Activated CD8-positive, alpha-beta memory T cell treated with anti-CD3 and anti-CD28 coated beads for 24 hours (primary cell): ENCODE results near the gene WDR45B.
"Not testable (repeated sequence)": the region's sequence is repeated elsewhere in the genome, so short reads cannot be mapped to it uniquely, and the experiment has no call there.

Experiments used
- DNase-seq: peaks from one replicate; pipeline ENCODE4 v3.0.0-alpha.2; 2020

Gene WDR45B

DNA sequence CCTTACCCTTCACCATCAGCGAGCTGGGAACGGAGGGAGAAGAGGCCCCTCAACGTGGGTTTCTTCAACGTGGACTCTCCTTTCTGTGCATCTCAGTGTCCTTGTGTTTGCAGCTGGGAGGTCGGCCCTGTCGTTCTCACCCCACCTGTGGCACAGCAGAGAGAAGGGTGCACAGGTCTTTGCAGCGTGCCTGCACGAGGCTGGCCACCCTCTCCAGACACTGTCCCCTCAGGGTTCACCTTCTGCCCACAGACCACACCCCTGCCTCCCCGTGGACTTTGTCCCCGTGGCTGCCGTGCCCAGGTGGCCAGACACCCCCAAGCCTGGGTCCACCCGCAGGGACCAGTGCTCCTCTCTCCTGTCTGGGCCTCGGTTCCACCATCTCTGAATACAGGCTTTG, 7.3 kb upstream of the WDR45B start:
- DNase-seq, result no peak

- no peak for DNase-seq
Observed at GRCh38 chr17:82655038-82655479, 6.8 kb upstream of the WDR45B start.

GRCh38 chr17:82654611-82655010, 6.4 kb upstream of the WDR45B start:
- DNase-seq, result not testable (repeated sequence)

GRCh38 chr17:82653651-82654528, 5.6 kb upstream of the WDR45B start:
- no peak for DNase-seq

DNA sequence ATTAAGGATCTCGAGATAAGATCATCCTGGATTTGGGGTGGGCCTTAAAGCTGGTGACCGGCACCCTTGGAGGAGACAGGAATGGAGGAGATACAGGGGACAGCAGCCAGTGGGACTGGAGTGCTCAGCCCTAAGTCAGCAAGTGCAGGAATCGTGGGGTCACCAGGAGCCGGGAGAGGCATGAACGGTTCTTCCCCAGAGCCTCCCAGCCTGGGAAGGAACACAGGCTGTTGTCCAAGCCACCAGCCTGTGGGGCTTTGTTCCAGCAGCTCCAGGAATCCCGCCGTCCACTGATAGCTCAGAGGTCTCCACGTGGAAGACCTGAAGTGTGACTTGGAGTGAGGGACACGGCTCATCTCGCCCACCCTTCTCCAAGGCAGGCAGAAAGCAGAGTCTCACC, 2.5 kb upstream of the WDR45B start:
- DNase-seq, result no peak

DNA sequence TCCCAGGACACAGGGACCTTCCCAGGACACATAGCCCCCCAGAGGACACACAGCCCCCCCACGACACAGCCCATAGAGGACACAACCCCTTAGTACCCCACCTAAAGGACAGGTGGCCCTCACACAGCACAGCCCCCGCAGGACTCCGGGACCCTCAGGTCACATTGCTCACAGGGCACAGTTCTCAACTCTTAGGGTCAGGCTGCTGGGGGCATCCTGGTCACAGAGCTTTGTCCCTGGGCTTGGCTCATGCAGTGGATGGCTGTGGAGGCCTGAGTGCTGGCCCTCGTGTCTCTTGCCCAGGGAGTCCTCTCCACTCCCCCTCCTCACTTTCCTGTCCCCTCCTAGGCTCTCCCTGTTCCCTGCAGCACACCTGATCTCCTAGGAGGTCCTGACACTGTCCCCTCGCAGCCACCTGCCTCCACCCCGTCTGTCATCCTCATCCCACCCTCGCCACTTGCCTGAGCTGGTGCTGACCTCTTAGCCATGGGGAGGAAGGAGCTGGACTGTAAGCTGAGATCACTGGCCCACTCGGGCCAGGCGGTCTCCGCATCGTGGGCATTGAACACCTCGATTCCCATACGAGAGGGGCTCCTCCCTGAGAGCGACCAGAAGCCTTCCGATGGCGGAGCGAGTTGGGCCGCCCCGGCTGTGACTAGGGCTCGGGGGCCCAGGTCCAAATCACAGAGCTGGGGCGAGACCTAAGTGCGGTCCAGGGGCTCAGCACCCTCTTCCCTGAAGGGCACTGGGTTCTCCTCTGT, 1.4 kb upstream of the WDR45B start:
- no peak for DNase-seq

DNA sequence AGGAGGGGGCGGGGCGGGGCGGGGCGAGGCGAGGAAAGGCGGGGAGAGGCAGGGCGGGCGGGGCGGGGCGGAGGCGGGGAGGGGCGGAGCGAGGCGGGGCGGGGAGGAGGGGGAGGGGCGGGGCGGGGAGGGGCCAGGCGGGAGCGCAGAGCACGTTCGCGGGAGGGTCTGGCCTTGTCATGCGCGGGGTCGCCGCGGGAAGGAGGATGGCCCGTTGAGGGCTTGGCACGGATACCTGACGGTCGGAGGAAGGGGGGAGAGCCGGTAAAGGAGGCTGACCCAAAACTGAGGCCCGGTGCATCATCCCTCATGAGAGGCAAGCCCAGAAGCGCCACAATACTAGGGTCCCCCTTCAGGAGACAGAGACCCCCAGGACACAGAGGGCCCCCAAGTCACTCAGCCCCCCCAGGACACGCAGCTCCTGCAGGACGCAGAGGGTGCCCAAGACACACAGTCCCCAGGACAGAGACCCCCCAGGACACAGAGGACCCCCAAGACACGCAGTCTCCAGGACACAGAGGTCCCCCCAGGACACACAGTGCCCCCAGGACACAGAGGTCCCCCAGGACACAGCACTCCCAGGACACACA, 593 bp upstream of the WDR45B start:
- DNase-seq, result peak; percentile 81

GRCh38 chr17:82647593-82648164, 565 bp downstream of the WDR45B start:
- peak; percentile 75 for DNase-seq

- no peak for DNase-seq
Observed at GRCh38 chr17:82645516-82645915, 2.7 kb downstream of the WDR45B start.

GRCh38 chr17:82644148-82644547, 4.1 kb downstream of the WDR45B start:
- DNase-seq, result no peak

GRCh38 chr17:82642022-82642421, 6.2 kb downstream of the WDR45B start:
- no peak for DNase-seq

GRCh38 chr17:82640036-82640435, 8.2 kb downstream of the WDR45B start:
- no peak for DNase-seq

DNA sequence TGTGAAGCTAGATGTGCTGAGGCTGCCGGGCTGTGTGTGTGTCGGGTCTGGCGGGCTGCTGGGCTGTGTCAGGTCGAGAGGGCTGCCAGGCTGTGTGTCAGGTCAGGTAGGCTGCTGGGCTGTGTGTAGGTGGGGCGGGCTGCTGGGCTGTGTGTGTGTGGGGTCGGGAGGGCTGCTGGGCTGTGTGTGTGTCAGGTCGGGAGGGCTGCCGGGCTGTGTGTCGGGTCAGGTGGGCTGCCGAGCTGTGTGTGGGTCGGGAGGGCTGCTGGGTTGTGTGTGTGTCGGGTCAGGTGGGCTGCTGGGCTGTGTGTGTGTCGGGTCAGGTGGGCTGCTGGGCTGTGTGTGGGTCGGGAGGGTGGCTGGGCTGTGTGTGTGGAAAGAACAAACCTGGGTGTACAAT, 8.6 kb downstream of the WDR45B start:
- no peak for DNase-seq

DNA sequence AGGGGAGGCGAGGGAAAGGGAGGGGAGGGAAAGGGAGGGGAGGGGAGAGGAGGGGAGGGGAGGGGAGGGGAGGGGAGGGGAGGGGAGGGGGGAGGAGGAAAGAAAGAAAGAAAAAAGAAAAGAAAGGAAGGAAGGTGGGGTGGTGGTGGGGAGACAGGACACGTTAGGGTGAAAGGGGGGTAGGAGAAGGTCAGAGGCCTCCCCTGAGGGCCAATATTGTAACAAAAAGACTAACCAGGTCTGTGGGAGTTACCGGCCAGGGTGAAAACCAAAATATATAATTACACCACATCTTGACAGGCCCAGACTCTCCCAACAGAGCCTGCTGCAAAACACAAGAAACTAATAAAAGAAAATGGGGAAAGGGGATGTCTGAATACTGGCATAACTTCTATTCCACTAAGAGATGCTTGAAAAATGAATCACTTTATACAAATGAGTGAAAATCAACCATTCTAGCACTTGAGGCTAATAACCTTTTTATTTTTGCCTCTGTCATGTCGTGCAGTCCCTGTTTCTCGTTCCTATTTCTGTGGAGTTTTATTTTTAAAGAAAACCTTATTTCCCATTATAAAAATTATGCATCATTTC, 10.0 kb downstream of the WDR45B start:
- no peak for DNase-seq

- no peak for DNase-seq
Observed at GRCh38 chr17:82636626-82637598, 11.3 kb downstream of the WDR45B start.

GRCh38 chr17:82633343-82633742, 14.9 kb downstream of the WDR45B start:
- DNase-seq, result no peak

GRCh38 chr17:82632451-82632850, 15.8 kb downstream of the WDR45B start:
- no peak for DNase-seq

GRCh38 chr17:82631544-82631943, 16.7 kb downstream of the WDR45B start:
- no peak for DNase-seq

DNA sequence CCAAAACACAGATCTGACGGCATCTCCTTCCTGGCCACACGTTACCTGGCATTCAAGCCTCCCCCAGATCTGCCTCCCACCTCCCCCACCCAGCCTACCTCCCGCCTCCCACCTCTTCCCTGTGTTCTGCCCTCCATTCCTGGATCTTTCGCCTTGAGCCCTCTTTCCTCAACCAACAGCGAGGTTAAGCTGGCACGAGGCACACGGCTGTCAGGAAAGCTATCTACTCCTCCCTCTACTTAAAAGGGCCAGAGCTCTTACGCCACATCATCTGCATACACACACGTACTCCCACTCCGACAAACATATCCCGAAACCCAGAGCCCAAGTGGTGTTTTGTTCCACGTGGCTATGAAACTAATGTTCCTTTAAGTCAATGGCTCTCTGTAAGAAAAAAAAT, 18.0 kb downstream of the WDR45B start:
- no peak for DNase-seq

GRCh38 chr17:82629748-82630147, 18.5 kb downstream of the WDR45B start:
- DNase-seq, result no peak

DNA sequence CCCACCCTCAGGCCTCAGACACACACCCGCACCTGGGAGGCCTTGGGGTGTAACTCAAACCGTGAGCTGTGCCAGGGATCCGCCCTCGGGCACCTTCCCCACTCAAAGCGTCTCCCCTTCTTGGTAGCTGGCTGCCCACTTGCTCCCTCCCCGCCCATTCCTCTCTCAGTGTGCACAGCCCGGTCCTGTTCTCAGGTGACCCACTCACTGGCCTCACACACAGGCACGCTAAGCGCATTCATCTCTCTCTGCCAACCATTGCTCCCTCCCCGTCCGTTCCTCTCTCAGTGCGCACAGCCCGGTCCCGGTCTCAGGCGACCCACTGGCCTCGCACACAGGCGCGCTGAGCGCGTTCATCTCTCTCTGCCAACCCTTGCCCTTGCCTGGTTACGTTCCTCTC, 20.8 kb downstream of the WDR45B start:
- DNase-seq, result no peak

- DNase-seq, result no peak
Observed at GRCh38 chr17:82623707-82624106, 24.5 kb downstream of the WDR45B start.
